DMS79 (cell line): Measurements from ENCODE around the gene RNF150.
"Not testable (repeated sequence)": the region's sequence is repeated elsewhere in the genome, so short reads cannot be mapped to it uniquely, and the experiment has no call there.

Source experiments
- DNase-seq: peaks from one replicate; lab custom pipeline; 2025; lab: John Stamatoyannopoulos, UW

The RNF150 gene

DNA sequence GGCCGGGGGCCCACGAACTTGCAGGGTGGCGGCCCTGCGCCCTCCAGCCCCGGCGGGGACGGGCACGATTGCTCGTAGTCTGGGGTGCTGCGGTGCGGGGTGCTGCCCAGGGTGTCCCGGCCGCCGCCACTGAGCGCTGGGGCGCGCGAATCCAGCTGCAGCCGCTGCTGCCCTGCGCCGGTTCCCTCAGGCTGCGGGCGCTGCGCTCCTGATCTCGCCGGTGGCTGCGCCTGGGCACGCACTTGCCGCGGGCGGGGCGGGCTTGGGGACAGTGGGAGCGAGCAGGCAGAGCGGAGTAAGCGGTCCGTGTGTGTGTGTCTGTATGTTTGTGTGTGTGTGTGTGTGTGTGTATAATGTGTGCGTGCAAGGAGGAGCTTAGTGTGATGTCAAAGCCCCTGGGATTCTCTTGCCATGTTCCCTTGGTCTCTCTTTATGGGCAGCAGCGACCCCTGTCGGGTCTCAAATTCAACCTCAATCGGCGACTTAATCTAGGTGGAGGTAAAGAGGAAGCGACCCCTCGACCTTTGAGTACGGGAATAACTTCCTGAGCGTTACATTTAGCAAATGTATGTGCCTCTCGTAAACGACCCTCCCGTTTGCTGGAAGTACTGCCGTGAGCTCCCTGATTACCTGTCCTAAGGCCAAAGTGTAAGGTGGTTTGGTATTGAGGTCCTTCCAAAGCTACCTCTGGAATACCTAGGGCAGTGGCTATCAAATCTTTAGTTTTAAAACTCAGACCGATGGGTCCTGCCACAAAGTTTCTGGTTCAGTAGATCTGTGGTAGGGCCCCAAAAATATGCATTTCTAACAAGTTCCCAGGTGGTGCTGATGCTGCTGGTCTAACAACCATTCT is at the start of gene RNF150:
Gene RNF150 (minus strand): TSS at position 324 of the 853 bp plus-strand sequence.
- DNase-seq: peak; percentile 45

DNA sequence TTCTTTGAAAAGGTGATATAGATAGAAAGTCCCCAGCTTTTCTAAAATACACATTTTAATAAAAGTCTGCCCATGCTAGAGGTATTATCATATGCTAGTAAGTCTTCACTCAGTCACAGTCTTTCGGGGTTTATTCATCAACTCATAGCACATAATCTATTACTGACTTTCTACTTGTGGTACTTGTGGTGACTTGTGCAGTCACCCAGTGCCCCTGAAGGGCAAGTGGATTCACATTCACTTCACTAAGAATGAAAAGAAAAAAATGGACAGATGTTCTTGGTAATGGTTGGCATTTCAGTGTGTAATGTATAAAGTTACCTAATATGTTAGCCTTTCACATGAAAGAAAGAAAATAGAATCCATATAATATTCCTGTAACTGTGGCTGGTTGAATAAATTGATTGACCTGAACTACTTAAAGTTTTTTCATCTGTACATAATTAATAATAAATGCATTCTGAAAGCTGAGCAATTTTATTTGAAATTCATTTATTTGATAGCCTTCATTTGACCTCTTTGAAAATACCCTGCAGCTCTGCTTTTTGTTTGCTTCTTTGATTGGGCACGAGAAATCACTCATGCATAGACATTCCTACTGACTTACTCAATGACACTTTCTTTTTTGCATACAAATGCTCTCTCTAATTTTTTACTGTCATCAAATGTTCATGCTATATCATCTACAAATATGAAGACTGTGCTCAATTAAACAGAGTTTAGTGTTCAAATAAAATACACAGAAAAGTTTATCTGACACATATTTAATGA is 47.9 kb upstream of the RNF150 start:
- DNase-seq: no peak

DNA sequence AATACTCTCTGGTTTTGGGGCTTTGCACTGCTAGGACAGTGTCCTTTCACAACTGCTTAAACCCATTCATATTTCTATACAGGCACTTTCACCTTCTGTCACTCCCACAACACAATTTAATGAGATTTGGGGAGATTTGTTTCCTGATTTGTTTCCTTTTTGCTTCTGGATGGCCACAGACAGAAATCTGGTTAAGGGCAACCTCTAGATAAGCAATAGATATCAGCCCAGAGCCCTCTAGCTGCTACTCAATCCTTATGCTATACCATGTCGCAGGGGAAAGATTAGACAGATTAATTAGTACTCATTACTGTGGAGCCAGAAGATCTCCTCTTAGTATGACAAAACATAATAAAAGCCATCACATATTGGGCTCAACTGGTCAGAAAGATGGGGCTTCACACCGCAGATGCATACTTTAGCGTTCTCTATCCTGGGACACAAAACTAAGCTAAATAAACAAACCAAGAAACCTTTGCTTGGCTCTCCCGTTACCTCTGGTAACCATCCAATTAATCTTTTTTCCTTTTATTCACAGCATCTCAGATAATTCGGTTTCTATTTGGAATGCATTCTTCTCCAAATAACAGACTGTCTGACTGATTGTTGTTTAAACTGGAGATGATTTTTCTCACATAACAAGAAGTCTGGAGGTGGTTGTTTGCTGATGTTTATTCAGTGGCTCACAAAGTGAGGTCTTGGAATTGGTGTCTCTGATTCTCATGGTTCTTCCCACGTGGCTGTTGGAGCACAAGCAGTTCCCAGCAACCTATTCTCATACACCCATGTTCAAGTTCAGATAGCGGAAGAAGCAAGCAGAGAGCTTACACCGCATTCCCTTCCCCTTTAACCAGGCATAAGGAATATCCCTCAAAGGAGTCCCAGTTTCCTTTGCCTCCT is 46.5 kb upstream of the RNF150 start:
- DNase-seq: no peak

DNA sequence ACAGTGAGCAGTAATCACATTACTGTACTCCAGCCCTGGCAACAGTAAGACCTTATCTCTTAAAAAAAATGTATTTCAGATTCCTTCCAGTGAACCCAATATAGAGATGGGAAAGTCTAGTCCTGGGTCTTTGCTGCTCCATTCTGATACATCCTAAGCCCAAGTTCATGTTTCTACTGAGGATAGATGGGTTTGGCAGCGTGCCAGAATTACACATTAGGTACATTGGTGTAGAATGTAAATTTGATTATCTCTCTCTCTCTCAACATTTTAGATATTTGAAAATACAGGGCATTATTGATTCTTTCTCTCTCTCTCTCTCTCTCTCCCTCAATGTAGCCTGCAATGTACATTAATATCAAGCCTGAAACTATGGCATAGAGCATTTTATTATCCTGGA is 43.9 kb upstream of the RNF150 start:
- DNase-seq: no peak

DNA sequence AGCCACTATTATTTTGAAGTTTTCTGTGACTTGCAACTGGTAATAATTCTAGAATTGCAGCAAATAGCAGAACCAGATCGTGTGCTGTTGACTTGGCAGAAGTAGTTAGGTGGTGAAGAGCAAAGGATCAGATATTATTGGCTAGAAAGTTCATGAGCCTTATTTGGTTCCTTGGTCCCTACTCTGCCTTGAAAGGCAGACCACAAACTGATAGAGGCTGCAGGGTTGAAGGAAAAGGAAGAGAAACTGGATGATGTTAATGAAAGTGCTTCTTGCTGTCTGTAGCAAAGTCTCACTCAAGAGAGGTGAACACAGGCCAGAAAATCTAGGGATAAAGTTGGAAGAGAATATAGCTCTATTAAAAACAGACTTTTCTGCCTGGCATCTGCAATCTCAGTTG is 41.2 kb upstream of the RNF150 start:
- no peak for DNase-seq

DNA sequence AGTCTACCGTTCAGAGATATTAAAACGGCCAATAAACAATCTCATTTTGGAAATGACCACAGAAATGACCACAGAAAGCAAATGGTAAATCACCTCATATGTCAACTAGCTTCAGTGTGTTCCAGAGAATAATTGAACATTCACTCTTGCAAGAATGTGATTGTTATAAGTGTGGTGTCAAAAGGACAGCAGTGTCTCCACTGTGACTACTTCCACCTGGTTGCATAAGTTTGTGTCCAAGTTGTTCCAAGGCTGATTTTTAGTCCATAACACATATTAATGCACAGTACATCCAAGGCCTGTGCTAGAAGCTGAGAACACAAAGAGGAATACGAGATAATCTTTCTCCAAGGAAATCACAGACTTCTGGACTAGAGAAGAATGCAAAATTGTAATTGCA is 37.4 kb upstream of the RNF150 start:
- no peak for DNase-seq

DNA sequence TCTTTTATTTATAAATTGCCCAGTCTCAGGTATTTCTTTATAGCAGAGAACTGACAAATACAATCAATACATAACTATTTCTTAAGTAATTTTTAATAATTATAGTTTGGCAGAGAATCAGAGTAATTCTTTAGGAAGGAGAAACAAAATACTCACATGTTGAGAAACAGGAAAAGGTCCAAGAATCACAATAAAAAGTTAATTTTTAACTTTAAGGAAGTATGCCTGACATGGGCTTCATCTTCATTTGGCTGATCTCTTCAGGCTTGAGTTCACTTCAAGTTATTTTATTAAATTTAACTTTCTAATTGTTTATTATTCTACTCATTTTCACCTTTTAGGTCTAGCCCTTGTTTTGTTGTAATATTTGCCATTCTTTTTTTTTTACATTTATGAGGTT is 36.1 kb upstream of the RNF150 start:
- DNase-seq: no peak

DNA sequence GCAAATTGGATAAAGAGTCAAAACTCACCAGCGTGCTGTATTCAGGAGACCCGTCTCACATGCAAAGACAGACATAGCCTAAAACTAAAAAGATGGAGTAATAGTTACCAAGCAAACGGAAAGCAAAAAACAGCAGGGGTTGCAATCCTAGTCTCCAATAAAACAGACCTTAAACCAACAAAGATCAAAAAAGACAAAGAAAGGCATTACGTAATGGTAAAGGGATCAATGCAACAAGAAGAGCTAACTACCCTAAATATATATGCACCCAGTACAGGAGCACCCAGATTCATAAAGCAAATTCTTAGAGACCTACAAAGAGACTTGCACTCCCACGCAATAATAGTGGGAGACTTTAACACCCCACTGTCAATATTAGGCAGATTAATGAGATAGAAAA is 31.7 kb upstream of the RNF150 start:
- not testable (repeated sequence) for DNase-seq

DNA sequence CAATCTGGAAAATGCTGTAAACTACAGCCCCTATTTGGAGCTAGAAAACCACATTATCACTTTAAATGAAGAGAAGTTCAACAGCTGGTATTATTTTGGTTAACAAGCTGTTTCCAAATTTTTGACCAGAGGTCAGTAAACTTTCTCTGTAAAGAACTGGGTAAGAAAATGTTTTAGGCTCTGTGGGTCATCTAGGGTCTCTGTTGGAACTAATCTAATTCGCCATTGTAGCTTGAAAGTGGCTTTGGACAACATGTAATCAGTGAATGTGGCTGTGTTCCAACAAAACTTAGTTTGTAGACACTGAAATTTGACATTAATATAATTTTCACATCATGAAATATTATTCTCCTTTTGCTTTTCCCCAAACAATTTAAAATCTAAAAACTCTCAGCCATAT is 25.8 kb upstream of the RNF150 start:
- DNase-seq: no peak

DNA sequence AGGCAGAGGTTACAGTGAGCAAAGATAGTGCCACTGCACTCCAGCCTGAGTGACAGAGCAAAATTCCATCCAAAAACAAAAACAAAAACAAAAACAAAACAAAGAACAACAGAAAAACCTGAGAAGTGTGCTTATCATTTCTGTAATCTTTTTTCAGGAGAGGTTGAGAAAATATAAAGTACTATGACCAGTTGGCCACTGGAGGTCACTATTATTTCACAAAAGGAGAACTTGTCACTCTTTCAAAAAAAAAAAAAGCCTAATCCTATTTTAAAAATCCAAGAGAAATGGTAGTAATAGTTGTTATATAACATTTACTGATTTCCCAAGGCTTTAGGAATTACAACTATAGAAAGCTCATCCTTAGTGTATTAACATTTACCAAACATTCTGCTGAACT is 24.9 kb upstream of the RNF150 start:
- no peak for DNase-seq

DNA sequence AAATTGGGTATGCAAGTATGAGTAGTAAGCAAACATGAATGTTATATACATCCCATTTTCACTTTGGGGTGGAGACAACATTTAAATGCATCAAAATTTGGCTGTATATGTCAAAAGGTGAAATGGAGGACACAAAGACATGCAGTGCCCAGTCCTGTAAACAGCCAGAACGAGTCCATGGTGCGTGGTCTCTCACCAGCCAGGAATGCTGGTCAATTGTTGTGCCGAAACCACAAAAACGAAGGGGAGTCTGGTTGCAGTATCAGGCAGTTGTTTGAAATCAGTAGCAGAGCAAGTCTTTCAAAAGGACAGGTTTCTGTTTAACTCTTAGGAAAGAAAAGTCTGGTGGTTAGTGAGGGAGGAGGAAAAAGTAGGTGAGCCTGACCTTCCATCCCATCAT is 22.3 kb upstream of the RNF150 start:
- DNase-seq: no peak

DNA sequence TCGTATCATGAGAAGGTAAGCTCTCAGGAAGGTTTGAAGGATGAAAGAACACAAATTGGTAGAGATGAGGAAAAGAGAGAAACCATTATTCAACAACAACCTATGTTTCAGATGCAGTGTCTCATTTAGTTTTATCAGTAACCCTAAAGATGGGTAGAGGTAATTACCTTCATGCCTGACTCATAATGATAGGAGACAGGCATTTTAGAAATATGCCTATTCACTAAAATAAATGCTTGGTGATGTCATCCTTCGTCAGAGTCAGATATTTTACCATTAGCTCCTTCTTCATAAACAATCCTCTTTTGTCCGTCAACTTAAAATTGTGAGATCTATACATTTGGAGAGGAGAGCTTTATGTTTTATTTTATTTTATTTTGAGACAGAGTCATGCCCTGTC is 21.5 kb upstream of the RNF150 start:
- DNase-seq: no peak

DNA sequence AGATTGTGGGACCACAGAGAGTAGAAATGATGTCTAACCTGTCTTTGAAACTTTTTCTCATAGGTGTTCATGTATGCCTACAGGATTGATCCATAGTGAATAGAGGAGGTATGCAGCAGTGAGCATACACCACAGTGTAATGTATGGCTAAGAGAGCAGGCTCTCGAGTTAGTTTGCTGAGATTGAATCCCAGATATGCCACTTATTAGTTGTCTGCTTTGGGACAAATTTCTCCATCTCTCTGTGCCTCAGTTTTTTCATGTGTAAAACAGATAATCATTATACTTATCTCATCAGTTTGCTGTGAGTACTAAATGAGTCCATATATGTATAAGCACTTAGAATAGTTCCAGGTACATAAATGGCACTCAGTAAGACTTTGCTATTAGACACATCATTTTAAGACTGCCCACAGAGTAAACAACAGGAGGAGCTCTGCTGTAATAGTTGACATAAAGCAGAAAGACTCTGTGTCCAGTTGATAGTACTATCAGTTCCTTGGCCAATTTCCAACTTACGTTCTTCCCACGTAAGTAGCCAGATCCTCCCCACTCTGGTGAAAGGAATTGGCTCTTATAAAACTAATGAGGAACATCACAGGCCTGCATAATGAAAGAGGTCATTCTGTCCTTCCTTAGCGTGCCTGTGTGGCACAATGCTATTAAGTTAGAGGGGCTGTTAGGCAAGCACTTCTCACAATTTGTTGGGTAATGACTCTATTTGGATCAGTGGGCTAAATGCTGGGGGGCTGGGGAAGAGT is 20.7 kb upstream of the RNF150 start:
- DNase-seq: no peak

DNA sequence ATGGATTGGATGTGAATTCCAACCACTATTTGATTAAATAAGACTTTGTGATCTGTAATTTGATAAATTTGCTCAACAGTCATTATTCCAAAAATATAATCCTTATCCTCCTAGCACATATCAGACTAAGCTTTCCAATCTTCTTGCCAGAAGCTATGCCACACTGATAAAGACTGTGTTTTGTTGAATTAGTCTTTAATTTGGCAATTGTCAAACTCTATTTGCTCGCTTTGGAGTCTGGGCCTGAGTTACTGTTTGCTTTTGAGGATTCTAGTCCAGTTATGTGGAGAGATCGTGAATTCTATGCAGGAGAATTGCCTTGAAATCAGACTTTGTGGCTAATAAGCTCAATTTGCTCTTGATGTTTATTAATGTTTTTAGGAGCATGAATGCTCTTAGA is 10.9 kb upstream of the RNF150 start:
- no peak for DNase-seq

DNA sequence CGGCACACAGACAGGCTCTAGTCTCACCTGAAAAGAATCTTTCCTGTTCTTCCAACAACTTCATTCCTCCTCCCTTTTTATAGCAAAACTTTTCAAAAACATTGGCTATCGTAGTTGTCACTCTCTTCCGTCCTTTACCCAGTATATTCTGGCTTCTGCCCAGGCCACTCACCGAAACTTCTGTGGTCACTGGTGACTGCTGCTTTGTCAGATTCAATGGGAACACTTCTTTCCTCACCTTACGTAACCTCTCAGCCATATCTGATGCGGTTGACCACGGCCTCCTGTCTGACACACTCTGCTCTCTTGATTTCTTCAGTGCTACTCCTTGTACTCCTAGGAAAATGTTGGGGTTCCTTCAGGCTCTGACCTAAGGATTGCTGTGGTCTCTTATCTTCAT is 9.2 kb upstream of the RNF150 start:
- no peak for DNase-seq

DNA sequence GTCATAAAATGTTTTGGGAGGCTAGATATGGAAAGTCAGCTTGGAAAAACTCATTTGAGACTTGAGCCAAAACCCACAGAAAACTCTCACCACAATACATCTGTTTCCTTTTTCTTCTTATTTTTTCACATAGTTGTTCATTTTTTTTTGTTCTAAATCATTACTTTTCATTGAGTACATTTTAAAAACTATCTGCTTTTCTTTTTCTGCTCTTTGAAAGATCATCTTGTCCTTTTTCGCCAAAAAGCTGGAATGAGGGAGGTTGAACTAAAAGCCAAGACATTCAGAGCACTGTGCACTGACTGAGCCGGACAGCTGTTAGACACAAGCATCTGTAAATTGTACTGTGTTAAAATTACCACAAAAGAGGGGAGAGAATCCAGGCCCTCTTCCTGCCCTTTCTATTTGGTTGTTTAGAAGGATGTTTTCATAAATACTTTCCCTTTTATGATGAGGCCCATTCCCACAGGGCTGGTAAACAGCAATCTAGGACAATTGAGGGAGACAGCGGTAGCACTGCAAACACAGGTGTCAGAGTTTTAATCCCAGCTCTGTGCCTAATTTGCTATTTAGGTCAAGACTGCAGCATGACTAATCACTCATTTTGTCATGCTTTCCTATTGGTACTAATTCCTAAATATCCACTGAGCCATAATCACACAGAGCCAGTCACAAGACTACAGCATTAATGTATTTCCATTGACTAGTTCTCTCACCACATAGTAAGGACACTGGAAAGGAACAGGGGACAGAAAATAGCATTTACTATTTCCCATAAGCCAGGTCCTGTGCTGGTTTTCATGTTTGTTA is 7.3 kb upstream of the RNF150 start:
- no peak for DNase-seq

DNA sequence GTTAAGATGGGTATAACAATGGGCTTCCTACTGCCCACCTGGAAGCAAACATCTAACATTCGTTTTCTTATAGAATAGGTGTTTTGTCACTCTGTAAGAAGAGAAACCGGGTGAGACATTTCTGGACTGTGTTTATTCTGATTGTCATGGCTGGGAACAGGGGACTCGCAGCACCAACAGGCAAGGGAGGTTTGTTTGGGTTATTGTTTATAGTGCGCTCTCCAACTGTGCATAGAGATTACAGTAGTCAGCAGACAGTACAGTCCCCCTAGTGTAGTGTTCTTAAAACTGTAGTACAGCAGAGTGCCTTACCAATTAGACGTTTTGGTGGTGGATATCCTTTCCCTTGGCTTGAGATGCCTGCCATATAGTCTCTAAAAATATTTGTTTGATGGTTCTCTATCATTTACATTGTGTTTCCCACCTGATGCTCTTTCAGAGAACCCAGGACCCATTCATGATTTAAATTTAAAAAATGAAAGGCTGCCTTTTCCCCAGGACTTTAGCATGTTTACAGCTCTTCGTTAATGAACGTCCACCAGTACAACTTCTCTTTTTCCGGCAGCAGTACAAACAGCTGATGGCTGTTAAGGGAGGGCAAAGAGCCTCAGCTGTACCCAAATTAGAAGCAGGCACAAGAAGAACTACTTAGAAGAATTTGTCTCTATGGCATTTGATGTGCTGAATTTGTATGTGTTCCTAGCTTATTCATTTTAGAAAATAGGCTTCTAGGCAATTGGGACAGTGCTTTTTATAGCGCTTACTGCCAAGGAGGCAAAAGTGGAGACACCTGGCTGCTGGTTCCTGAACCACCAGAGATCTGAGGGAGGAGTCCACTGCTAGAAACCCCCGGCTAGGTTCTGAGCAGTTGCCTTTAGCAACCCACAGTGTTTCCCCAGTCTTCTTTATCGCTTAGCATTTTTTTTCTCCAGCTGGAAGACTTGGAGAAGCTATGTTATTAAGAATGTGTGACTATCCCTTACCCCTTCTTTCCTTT is 1.0 kb upstream of the RNF150 start:
- no peak for DNase-seq

DNA sequence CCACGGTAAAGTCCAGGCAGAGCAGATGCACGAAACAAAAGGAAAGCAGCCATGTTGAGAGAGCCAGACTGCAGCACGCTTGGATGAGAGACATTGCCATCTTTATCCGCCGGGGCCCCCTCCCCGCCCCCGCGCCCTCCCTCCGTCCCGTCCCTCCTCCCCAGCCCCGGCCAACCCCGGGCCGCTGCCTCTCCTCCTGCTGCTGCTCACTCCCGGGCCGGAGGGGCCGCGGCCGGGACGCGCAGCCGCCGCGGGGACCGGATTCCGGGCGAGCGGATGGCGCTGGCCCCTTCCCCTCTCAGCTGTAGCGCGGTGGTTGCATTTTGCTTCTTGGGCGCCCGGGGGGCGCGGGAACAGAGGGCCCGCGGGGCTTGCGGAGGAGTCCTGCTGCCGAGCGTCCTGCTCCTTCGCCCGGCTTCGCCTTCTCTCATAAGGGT is 542 bp downstream of the RNF150 start:
- no peak for DNase-seq

DNA sequence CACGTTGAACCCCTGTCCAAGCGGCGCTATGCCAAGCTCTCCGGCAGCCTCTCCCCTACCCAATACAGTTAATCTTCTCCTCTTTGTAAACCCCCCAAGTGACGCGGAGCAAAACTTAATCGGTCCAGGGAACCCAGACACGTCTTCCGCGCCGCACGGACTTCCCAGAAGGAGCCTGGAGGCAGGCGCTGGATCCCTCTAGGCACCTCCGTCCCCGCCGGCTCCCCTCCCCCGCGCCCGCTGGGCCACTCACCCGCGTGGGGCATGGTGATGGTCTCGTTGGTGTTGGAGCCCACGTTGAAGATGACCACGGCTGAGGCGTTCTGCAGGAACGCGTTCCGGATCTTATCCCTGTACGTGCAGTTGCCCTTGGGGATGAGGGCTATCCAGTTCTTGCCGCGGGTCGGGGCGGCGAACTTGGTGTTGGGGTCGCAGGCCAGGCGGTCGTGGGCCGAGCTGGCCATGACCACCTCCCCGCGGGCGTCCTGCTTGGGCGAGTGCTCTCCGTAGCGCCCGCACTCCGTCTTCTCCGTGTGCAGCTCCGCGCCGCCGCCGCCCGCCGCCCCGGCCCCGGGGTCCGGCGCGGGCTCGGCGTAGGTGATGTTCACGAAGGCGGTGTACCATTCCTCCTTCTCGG is 1.1 kb downstream of the RNF150 start:
- no peak for DNase-seq
